HepG2 (cell line): ENCODE results near the gene PISD. TPM values are rescaled to one million over a fixed set of nuclear protein-coding genes. Genes with fewer than 3 reads are reported as not detected.

Experiments used
- ATAC-seq: fragments of 200-7000 bp; cut with Tn5 transposase; 3 replicates; pipeline ENCODE4 v1.9.1; 2020; ENCODE audit warnings: mild to moderate bottlenecking, moderate library complexity
- BruUV-seq: library from RNA; stranded (reverse); fragments of 400-500 nt; replicated peaks from 2 replicates; lab custom pipeline; 2021; lab: Mats Ljungman, UMichigan
- CTCF ChIA-PET: fragments of 300-600 bp; formaldehyde crosslinking; extraction: SDS; loops from one replicate; lab custom pipeline; 2021; ENCODE audit warnings: low total read pairs, inconsistent platforms, low intra/inter-chr PET ratio; lab: Yijun Ruan, JAX
- POLR2A ChIA-PET: fragments of 350-600 bp; sonication (Branson Sonifier 250); formaldehyde crosslinking; loops from one replicate; lab custom pipeline; 2020; ENCODE audit warnings: antibody characterized with exemption, inconsistent platforms; lab: Yijun Ruan, JAX
- DNase-seq: peaks from one replicate; pipeline ENCODE4 v3.0.0-alpha.2; 2015; ENCODE audit warnings: low spot score
- FAIRE-seq: peaks from 3 replicates; lab custom pipeline; 2011; peaks lifted over from hg19 to GRCh38; lab: Jason Lieb, UNC
- H2AFZ ChIP-seq: one replicate; pipeline ENCODE4 v1.6.1; 2011; ENCODE audit warnings: low read length, inconsistent platforms
- H3K27ac ChIP-seq: fragments of 300-600 bp; 3 replicates; pipeline ENCODE4 v1.8.0; 2011; ENCODE audit warnings: mixed run types, mild to moderate bottlenecking, mixed read lengths, low read length, inconsistent platforms; ENCODE audit not compliant: insufficient read depth; ENCODE audit errors: extremely low read length
- H3K27me3 ChIP-seq, 2 experiments: fragments of 200-600 bp in 1 of 2; 2 replicates in 1 of 2; 3 replicates in 1 of 2; pipeline versions ENCODE4 v1.6.0 to v1.8.0; 2011; ENCODE audit warnings: low read length in 2 of 2, mild to moderate bottlenecking in 2 of 2, moderate library complexity in 2 of 2, inconsistent platforms in 1 of 2; ENCODE audit not compliant: insufficient read depth in 2 of 2, control insufficient read depth in 1 of 2
- H3K36me3 ChIP-seq, 2 experiments: fragments of 200-600 bp in 1 of 2; replicated peaks in 1 of 2; 2 replicates in 1 of 2; 3 replicates in 1 of 2; pipeline versions ENCODE4 v1.5.1 to v1.8.0; 2011; ENCODE audit warnings: low read length in 2 of 2, inconsistent platforms in 1 of 2; ENCODE audit not compliant: insufficient read depth in 2 of 2, control insufficient read depth in 1 of 2
- H3K4me1 ChIP-seq: 2 replicates; pipeline ENCODE4 v1.5.1; 2012; ENCODE audit warnings: low read length, inconsistent platforms; ENCODE audit not compliant: insufficient read depth
- H3K4me2 ChIP-seq: 2 replicates; pipeline ENCODE4 v1.6.0; 2011; ENCODE audit warnings: low read depth, low read length, inconsistent platforms
- H3K4me3 ChIP-seq, 3 experiments: fragments of 200-600 bp in 1 of 3; sonication (generic), shearing (Covaris generic) in 1 of 3; replicated peaks in 1 of 3; 2 replicates each; pipeline ENCODE4 v1.5.1; 2011 to 2016; ENCODE audit warnings: low read length in 3 of 3, inconsistent platforms in 2 of 3, low read depth in 2 of 3, mild to moderate bottlenecking in 2 of 3, control low read depth in 1 of 3, mixed read lengths in 1 of 3; ENCODE audit not compliant: insufficient read depth in 1 of 3
- H3K79me2 ChIP-seq: one replicate; pipeline ENCODE4 v1.6.1; 2011; ENCODE audit warnings: low read length, inconsistent platforms; ENCODE audit not compliant: insufficient read depth
- H3K9ac ChIP-seq: 2 replicates; pipeline ENCODE4 v1.6.0; 2011; ENCODE audit warnings: mild to moderate bottlenecking, low read depth, low read length, inconsistent platforms; ENCODE audit not compliant: insufficient read depth
- H3K9me3 ChIP-seq: 2 replicates; pipeline ENCODE4 v1.5.1; 2012; ENCODE audit warnings: mild to moderate bottlenecking, low read length
- H4K20me1 ChIP-seq: 2 replicates; pipeline ENCODE4 v1.6.0; 2011; ENCODE audit warnings: inconsistent platforms, mild to moderate bottlenecking, low read length, moderate library complexity; ENCODE audit not compliant: insufficient read depth
- FLYWCH1 ChIP-seq: sonication (generic); formaldehyde crosslinking; IDR thresholded peaks from 2 replicates; pipeline ENCODE4 v1.8.1; 2023; ENCODE audit warnings: mild to moderate bottlenecking, missing genetic modification reagents
- RBFOX2 ChIP-seq: fragments of 200-400 bp; formaldehyde crosslinking; IDR thresholded peaks from 2 replicates; pipeline ENCODE4 v1.6.1; 2017; ENCODE audit warnings: low read depth, mild to moderate bottlenecking, low read length
- ZMYM4 ChIP-seq: sonication (generic); formaldehyde crosslinking; IDR thresholded peaks from 2 replicates; pipeline ENCODE4 v1.8.1; 2023; ENCODE audit warnings: mild to moderate bottlenecking, missing genetic modification reagents
- ZNF644 ChIP-seq: IDR thresholded peaks from 2 replicates; pipeline ENCODE4 v1.6.1; 2016; ENCODE audit warnings: low read depth
- WGBS: methylation state at CpG from one replicate; pipeline ENCODE4 v1.1.6; 2017; ENCODE audit warnings: low lambda C conversion rate; 5-methylcytosine and 5-hydroxymethylcytosine counted together
- in situ Hi-C: cut with HindIII; loops from 2 replicates; pipeline ENCODE4 v1.10.0; 2017; ENCODE audit warnings: low pct_unique_long_range_greater_than_20kb; ENCODE audit not compliant: extremely low pct_ligation_motif_present
- intact Hi-C: fragments of 100-400 bp; cut with micrococcal nuclease; formaldehyde crosslinking; loops from one replicate; pipeline ENCODE4 v1.10.0; 2022; ENCODE audit not compliant: unreplicated experiment
- polyA plus RNA-seq, 8 experiments: library from polyadenylated mRNA; depleted of rRNA in 3 of 8; stranded (reverse) in 7 of 8; unstranded in 1 of 8; fragments of >200 nt; fragmentation: Illumina TruSeq in 4 of 8; extraction: Trizol in 4 of 8; gene quantifications; 2 replicates each; pipeline versions ENCODE4 v1.2.1 to v1.2.3, GENCODE V29; 2011 to 2016; ENCODE audit warnings: low read depth in 4 of 8, missing spikeins in 1 of 8, mixed read lengths in 1 of 8; ENCODE audit not compliant: insufficient read depth in 1 of 8
- total RNA-seq, 5 experiments: library from RNA; depleted of rRNA; stranded (reverse); fragments of >200 nt; fragmentation: Illumina TruSeq; extraction: Trizol; gene quantifications; 2 replicates each; pipeline ENCODE4 v1.2.3, GENCODE V29; 2016; ENCODE audit warnings: low read depth in 1 of 5

The PISD gene
- total and polyA plus RNA-seq, 2 of the 13 experiments (the other 11 are each of a cell fraction or from before 2014, with no cell fraction given) = 30.1 to 47.7 TPM

DNA sequence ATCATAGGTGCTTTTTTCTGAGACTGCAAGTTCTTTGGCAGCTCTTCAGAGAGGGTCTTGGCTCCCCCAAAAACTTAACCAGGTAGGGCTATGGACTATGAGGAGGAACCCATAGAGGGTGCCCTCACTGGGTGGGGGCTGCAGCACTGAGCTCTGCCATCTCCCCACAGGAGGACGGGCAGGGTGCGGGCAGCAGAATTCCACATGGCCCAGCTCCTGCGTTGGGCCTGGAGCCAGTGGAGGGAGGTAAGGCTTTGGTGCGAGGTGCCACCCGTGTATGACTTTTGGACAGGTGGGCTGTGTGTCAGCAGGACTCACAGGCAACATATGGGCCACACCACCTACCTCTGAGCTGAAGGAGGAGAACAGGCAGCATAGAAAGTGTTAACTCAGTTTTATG lies 58.4 kb downstream of the PISD start:
- BruUV-seq = no TSS peak

GRCh38 chr22:31603081-31603525 lies 58.9 kb downstream of the PISD start:
- intact Hi-C loops (loop anchor here (5.0 kb wide), 1 partner anchor 41 kb away; no protein-coding TSS in a partner anchor), in situ Hi-C loops (no loop called here)
- Histone ChIP-seq H3K36me3 (peaks cover 17 to 45% of the 10 kb centered on the region in 2 experiments; a peak in 4 of 5 replicates), H3K79me2 (peaks cover 2% of the 10 kb centered on the region), H3K4me3 (no peak overlapping the region), H3K27ac (no peak overlapping the region), H3K4me2 (no peak overlapping the region), H2AFZ (no peak overlapping the region), H3K9me3 (no peaks in the 10 kb centered on the region), H4K20me1 (no peaks in the 10 kb centered on the region), H3K4me1 (peaks cover 25% of the 10 kb centered on the region), H3K9ac (no peak overlapping the region), H3K27me3 (no peaks in the 10 kb centered on the region)
- FAIRE-seq (no peak), DNase-seq (no peak), ATAC-seq (no peak)
- POLR2A ChIA-PET = interaction anchor here (1.1 kb wide), 2 partner anchors 25 to 59 kb away, joined by 3 read pairs; partner anchors contain the start of gene PISD
- no TSS peak for BruUV-seq
- TF ChIP-seq ZNF644 (CRISPR knock-in tag) (no peak), FLYWCH1 (CRISPR knock-in tag) (no peak)
- CTCF ChIA-PET = no interaction called here
- WGBS = 86% methylated on average over 9 of the region's 10 CpGs

More for the DNA sequence above, 58.4 kb downstream of the PISD start:
- H3K4me1 ChIP-seq = peaks cover 25% of the 10 kb centered on the region
- no peaks in the 10 kb centered on the region for H3K9me3 ChIP-seq
- intact Hi-C loops = loop anchor here (5.0 kb wide), 1 partner anchor 41 kb away; no protein-coding TSS in a partner anchor
- no peaks in the 10 kb centered on the region for H4K20me1 ChIP-seq
- H2AFZ ChIP-seq = no peak overlapping the region
- TF ChIP-seq ZMYM4 (no peak), RBFOX2 (0 out of 2 replicates have a peak, but pooled peaks have one; percentile 3)
- no peak for FAIRE-seq
- in situ Hi-C loops = no loop called here
- no peak overlapping the region for H3K27ac ChIP-seq
- no peaks in the 10 kb centered on the region for H3K27me3 ChIP-seq
- no peak overlapping the region for H3K9ac ChIP-seq
- POLR2A ChIA-PET = interaction anchor here (1.1 kb wide), 2 partner anchors 25 to 59 kb away, joined by 3 read pairs; partner anchors contain the start of gene PISD
- CTCF ChIA-PET = no interaction called here
- no peak for DNase-seq
- WGBS = no CpG with 5 or more reads among the region's 5 CpGs
- no peak overlapping the region for H3K4me2 ChIP-seq
- no peak overlapping the region for H3K4me3 ChIP-seq
- no peak for ATAC-seq
- H3K36me3 ChIP-seq = peaks cover 19 to 49% of the 10 kb centered on the region in 2 experiments; a peak in 4 of 5 replicates
- peaks cover 2% of the 10 kb centered on the region for H3K79me2 ChIP-seq
